H1 (cell line): ENCODE results near the gene PARK7. TPM values are rescaled to one million over a fixed set of nuclear protein-coding genes. Genes with fewer than 3 reads are reported as not detected.

ENCODE experiments used
- CTCF ChIA-PET: fragments of 300-600 bp; sonication (Branson Sonifier 250); formaldehyde crosslinking; loops from one replicate; lab custom pipeline; 2021; ENCODE audit not compliant: partially characterized antibody; lab: Charles Lee
- POLR2A ChIA-PET: fragments of 300-600 bp; sonication (Branson Sonifier 250); formaldehyde crosslinking; loops from one replicate; lab custom pipeline; 2021; ENCODE audit warnings: inconsistent platforms; ENCODE audit not compliant: partially characterized antibody; lab: Charles Lee
- DNase-seq, 2 experiments: peaks; one replicate each; pipeline versions ENCODE4 v3.0.0 to v3.0.0-alpha.2; 2010 to 2022; ENCODE audit warnings: low spot score in 2 of 2, low read depth in 1 of 2, mixed read lengths in 1 of 2
- FAIRE-seq: peaks from 2 replicates; lab custom pipeline; 2011; peaks lifted over from hg19 to GRCh38; lab: Jason Lieb, UNC
- H2AFZ ChIP-seq: 2 replicates; pipeline ENCODE4 v1.8.1; 2012; ENCODE audit warnings: low read length, inconsistent platforms
- H2AK5ac ChIP-seq: 2 replicates; pipeline ENCODE4 v1.6.1; 2013; ENCODE audit warnings: low read depth, low read length
- H2BK120ac ChIP-seq: replicated peaks from 2 replicates; pipeline ENCODE3; 2013; ENCODE audit warnings: low read depth, low read length, inconsistent platforms
- H2BK12ac ChIP-seq: 2 replicates; pipeline ENCODE4 v1.6.1; 2013; ENCODE audit warnings: low read depth, low read length
- H2BK15ac ChIP-seq: 2 replicates; pipeline ENCODE4 v1.6.1; 2013; ENCODE audit warnings: low read length
- H2BK20ac ChIP-seq: 2 replicates; pipeline ENCODE4 v1.6.1; 2013; ENCODE audit warnings: low read length
- H2BK5ac ChIP-seq: 2 replicates; pipeline ENCODE4 v1.6.1; 2013; ENCODE audit warnings: low read depth, low read length
- H3K14ac ChIP-seq: 2 replicates; pipeline ENCODE4 v1.6.1; 2013; ENCODE audit warnings: inconsistent platforms; ENCODE audit not compliant: insufficient read length
- H3K18ac ChIP-seq: 2 replicates; pipeline ENCODE4 v1.6.1; 2013; ENCODE audit warnings: low read length; ENCODE audit errors: extremely low read depth
- H3K23ac ChIP-seq: 2 replicates; pipeline ENCODE4 v1.6.1; 2013; ENCODE audit warnings: inconsistent platforms; ENCODE audit not compliant: insufficient read length
- H3K23me2 ChIP-seq: 2 replicates; pipeline ENCODE4 v1.6.1; 2013; ENCODE audit warnings: low read depth, low read length
- H3K27ac ChIP-seq: 2 replicates; pipeline ENCODE4 v1.6.1; 2011; ENCODE audit warnings: low read depth, low read length, inconsistent platforms
- H3K27me3 ChIP-seq, 4 experiments: replicated peaks in 1 of 4; 1 replicate in 1 of 4; 2 replicates in 3 of 4; pipeline versions ENCODE4 v1.6.1 to v1.8.1; 2011 to 2013; ENCODE audit warnings: low read length in 3 of 4, mild to moderate bottlenecking in 3 of 4, inconsistent platforms in 2 of 4, mixed read lengths in 2 of 4, moderate library complexity in 1 of 4; ENCODE audit not compliant: control insufficient read depth in 3 of 4, insufficient read depth in 3 of 4; ENCODE audit errors: extremely low read depth in 1 of 4
- H3K36me3 ChIP-seq, 4 experiments: 2 replicates each; pipeline versions ENCODE4 v1.6.1 to v1.8.1; 2011 to 2013; ENCODE audit warnings: mild to moderate bottlenecking in 4 of 4, low read length in 3 of 4, moderate library complexity in 2 of 4, control low read depth in 1 of 4, inconsistent platforms in 1 of 4; ENCODE audit not compliant: insufficient read depth in 4 of 4, control insufficient read depth in 2 of 4
- H3K4ac ChIP-seq: replicated peaks from 2 replicates; pipeline ENCODE3; 2013; ENCODE audit warnings: low read length, low read depth, mixed read lengths, inconsistent platforms; ENCODE audit not compliant: insufficient read length
- H3K4me1 ChIP-seq, 4 experiments: replicated peaks in 1 of 4; 1 replicate in 1 of 4; 2 replicates in 3 of 4; pipeline versions ENCODE4 v1.6.1 to v1.8.1; 2011 to 2013; ENCODE audit warnings: low read length in 3 of 4, inconsistent platforms in 2 of 4, mixed read lengths in 1 of 4; ENCODE audit not compliant: insufficient read depth in 4 of 4, control insufficient read depth in 3 of 4
- H3K4me2 ChIP-seq, 2 experiments: 2 replicates each; pipeline versions ENCODE4 v1.6.1 to v1.8.1; 2011 to 2013; ENCODE audit warnings: low read depth in 2 of 2, low read length in 2 of 2, control low read depth in 1 of 2, inconsistent platforms in 1 of 2, mild to moderate bottlenecking in 1 of 2; ENCODE audit not compliant: insufficient read depth in 1 of 2
- H3K4me3 ChIP-seq, 4 experiments: fragments of 200-600, 300-600 bp in 1 of 4; sonication (generic), shearing (Covaris generic), sonication (Bioruptor Twin) in 1 of 4; 2 replicates each; pipeline versions ENCODE4 v1.5.1 to v1.8.1; 2011 to 2016; ENCODE audit warnings: low read length in 4 of 4, low read depth in 3 of 4, control low read depth in 2 of 4, inconsistent platforms in 2 of 4, mild to moderate bottlenecking in 2 of 4, mixed read lengths in 1 of 4, moderate library complexity in 1 of 4; ENCODE audit not compliant: insufficient read depth in 2 of 4; ENCODE audit errors: extremely low read depth in 1 of 4
- H3K56ac ChIP-seq: replicated peaks from 2 replicates; pipeline ENCODE3; 2013; ENCODE audit warnings: low read depth, mild to moderate bottlenecking, mixed read lengths, low read length, inconsistent platforms; ENCODE audit not compliant: insufficient read length
- H3K79me1 ChIP-seq: 2 replicates; pipeline ENCODE4 v1.6.1; 2013; ENCODE audit warnings: low read depth, low read length, control low read depth
- H3K79me2 ChIP-seq, 2 experiments: 2 replicates each; pipeline versions ENCODE4 v1.6.1 to v1.8.1; 2012 to 2013; ENCODE audit warnings: low read length in 2 of 2, mild to moderate bottlenecking in 2 of 2, inconsistent platforms in 1 of 2; ENCODE audit not compliant: insufficient read depth in 2 of 2, control insufficient read depth in 1 of 2
- H3K9ac ChIP-seq, 4 experiments: replicated peaks in 1 of 4; 1 replicate in 1 of 4; 2 replicates in 3 of 4; pipeline versions ENCODE4 v1.6.1 to v1.8.1; 2011 to 2013; ENCODE audit warnings: low read depth in 3 of 4, low read length in 3 of 4, control low read depth in 2 of 4, mild to moderate bottlenecking in 2 of 4, moderate library complexity in 2 of 4, inconsistent platforms in 1 of 4; ENCODE audit errors: extremely low read depth in 1 of 4
- H3K9me3 ChIP-seq, 2 experiments: 2 replicates each; pipeline versions ENCODE4 v1.6.1 to v1.8.1; 2012 to 2013; ENCODE audit warnings: mild to moderate bottlenecking in 2 of 2, moderate library complexity in 2 of 2, control low read depth in 1 of 2, inconsistent platforms in 1 of 2, low read depth in 1 of 2, low read length in 1 of 2, mixed read lengths in 1 of 2; ENCODE audit not compliant: insufficient read depth in 2 of 2
- H4K20me1 ChIP-seq, 2 experiments: replicated peaks in 1 of 2; 2 replicates each; pipeline versions ENCODE3 to v1.8.1; 2011 to 2013; ENCODE audit warnings: inconsistent platforms in 2 of 2, low read length in 2 of 2, mild to moderate bottlenecking in 1 of 2; ENCODE audit not compliant: insufficient read depth in 2 of 2, control insufficient read depth in 1 of 2
- H4K5ac ChIP-seq: 2 replicates; pipeline ENCODE4 v1.6.1; 2013; ENCODE audit warnings: low read length, low read depth, mixed read lengths, inconsistent platforms; ENCODE audit not compliant: insufficient read length
- H4K8ac ChIP-seq: 2 replicates; pipeline ENCODE4 v1.8.0; 2013; ENCODE audit warnings: mild to moderate bottlenecking, moderate library complexity, low read length, inconsistent platforms; ENCODE audit not compliant: insufficient read depth; ENCODE audit errors: extremely low read depth
- H4K91ac ChIP-seq: replicated peaks from 2 replicates; pipeline ENCODE3; 2013; ENCODE audit warnings: low read length, mixed read lengths, inconsistent platforms; ENCODE audit not compliant: insufficient read length
- SUZ12 ChIP-seq: fragments of 200-600 bp; sonication (generic); IDR thresholded peaks from 2 replicates; pipeline ENCODE4 v1.6.1; 2012; ENCODE audit warnings: mild to moderate bottlenecking, inconsistent platforms, low read length, moderate library complexity, mixed read lengths
- WGBS, 2 experiments: shearing (Covaris generic) in 1 of 2; methylation state at CpG; one replicate each; pipeline versions ENCODE4 v1.1.6 to v1.1.7; 2013 to 2015; ENCODE audit warnings: low lambda C conversion rate in 2 of 2, mixed read lengths in 2 of 2, inconsistent platforms in 1 of 2, low coverage in 1 of 2, missing lambda C conversion rate in 1 of 2; ENCODE audit not compliant: insufficient replicate concordance in 2 of 2, insufficient coverage in 1 of 2, insufficient read length in 1 of 2; ENCODE audit errors: extremely low coverage in 1 of 2, missing lambda C conversion rate in 1 of 2; 5-methylcytosine and 5-hydroxymethylcytosine counted together
- polyA plus RNA-seq, 7 experiments: library from polyadenylated mRNA; depleted of rRNA in 3 of 7; stranded (reverse) in 5 of 7; unstranded in 2 of 7; fragments of >200 nt in 5 of 7; fragments of 200-250 nt in 2 of 7; gene quantifications; 1 replicate in 5 of 7; 2 replicates in 1 of 7; 4 replicates in 1 of 7; pipeline versions ENCODE4 v1.2.1 to v1.2.3, GENCODE V29; 2011 to 2013; ENCODE audit warnings: missing spikeins in 2 of 7, mixed read lengths in 2 of 7
- total RNA-seq: library from RNA; stranded (reverse); fragmentation: NEBNext Ultra II Directional; extraction: Animal tissue kit (Norgen Biotek cat#: 25700); gene quantifications from 2 replicates; pipeline ENCODE4 v1.2.1, GENCODE V29; 2021

PARK7 gene
- total and polyA plus RNA-seq, 2 of the 8 experiments (the other 6 are each of a cell fraction or from before 2014, with no cell fraction given): 206 to 383 TPM

- no peak overlapping the region for H3K4me3 ChIP-seq
- no peak overlapping the region for H3K23ac ChIP-seq
- H3K27ac ChIP-seq: no peak overlapping the region
- H3K4me1 ChIP-seq: peaks cover 4 to 14% (median 10%) of the 10 kb centered on the region in 4 experiments
- no peak overlapping the region for H2BK20ac ChIP-seq
- no peak overlapping the region for H2BK120ac ChIP-seq
- peaks cover 0 to 11% of the 10 kb centered on the region in 2 experiments; a peak in 3 of 4 replicates for H3K79me2 ChIP-seq
- H3K4me2 ChIP-seq: no peak overlapping the region
- H2BK12ac ChIP-seq: no peak overlapping the region
- H3K56ac ChIP-seq: no peak overlapping the region
- DNase-seq (no peak), FAIRE-seq (no peak)
- H2AFZ ChIP-seq: no peak overlapping the region
- no peak overlapping the region for H3K4ac ChIP-seq
- H4K20me1 ChIP-seq: no peaks in the 10 kb centered on the region
- ChIA-PET POLR2A (no interaction called here), CTCF (interaction anchor here (0.6 to 12.6 kb wide), 4 partner anchors 25 to 308 kb away, joined by 3 to 211 read pairs (median 4); partner anchors contain the start of gene SLC45A1)
- H3K79me1 ChIP-seq: no peaks in the 10 kb centered on the region; the same call in 1 of the 2 replicates
- no peak overlapping the region for H2BK15ac ChIP-seq
- no peak overlapping the region for H3K18ac ChIP-seq
- no peak overlapping the region for H3K9ac ChIP-seq
- no peak overlapping the region for H3K14ac ChIP-seq
- H3K36me3 ChIP-seq: peaks cover 10 to 37% (median 24%) of the 10 kb centered on the region in 4 experiments
- no peak overlapping the region for H2AK5ac ChIP-seq
- H3K9me3 ChIP-seq: no peaks in the 10 kb centered on the region
- no peak overlapping the region for H4K91ac ChIP-seq
- no peak overlapping the region for H4K8ac ChIP-seq
- no peaks in the 10 kb centered on the region for H3K23me2 ChIP-seq
- no peak overlapping the region for H2BK5ac ChIP-seq
- 95% methylated on average over 18 of the region's 18 CpGs; no CpG with 5 or more reads in 1 of the 2 experiments for WGBS, 2 experiments
- no peak overlapping the region for H4K5ac ChIP-seq
- H3K27me3 ChIP-seq: no peaks in the 10 kb centered on the region
- no peak for TF ChIP-seq SUZ12
These were observed 47.8 kb downstream of the PARK7 start for GRCh38 chr1:8009043-8010002.
